Measurements from ENCODE around the gene NOP10. TPM values are rescaled to one million over a fixed set of nuclear protein-coding genes. Genes with fewer than 3 reads are reported as not detected.

Gene NOP10
- total RNA-seq, 1 experiment from 2014 or later, result 235 TPM

GRCh38 chr15:34358948-34359347 is 16.0 kb upstream of the NOP10 start:
- Histone ChIP-seq H3K18ac (ENCODE audit: insufficient read length, low read depth, low read length) (no peak overlapping the region), H3K56ac (ENCODE audit: insufficient read length, low read depth, low read length) (no peak overlapping the region), H3K23me2 (ENCODE audit: insufficient read length, low read depth, low read length, poor library complexity, severe bottlenecking) (no peaks in the 10 kb centered on the region), H3K9ac (ENCODE audit: extremely low read depth, insufficient read length, low read length) (no peak overlapping the region), H3K9me3 (ENCODE audit: control insufficient read depth, low read depth, low read length) (no peaks in the 10 kb centered on the region), H4K5ac (ENCODE audit: insufficient read length, low read depth, low read length) (no peak overlapping the region), H2AK5ac (ENCODE audit: insufficient read length, low read length) (no peak overlapping the region), H4K20me1 (ENCODE audit: control insufficient read depth, insufficient read depth, insufficient read length) (no peaks in the 10 kb centered on the region), H2BK15ac (ENCODE audit: low read depth, low read length) (no peak overlapping the region), H4K91ac (ENCODE audit: insufficient read length, low read depth, low read length) (no peak overlapping the region), H2AFZ (ENCODE audit: low read length) (no peak overlapping the region), H3K27me3 (ENCODE audit: insufficient read depth, low read length) (no peaks in the 10 kb centered on the region), H4K8ac (replicated peaks; ENCODE audit: insufficient read length, low read depth, low read length) (no peak overlapping the region), H3T11ph (ENCODE audit: low read length) (no peak overlapping the region), H2BK120ac (ENCODE audit: low read depth, low read length, poor library complexity, severe bottlenecking) (no peak overlapping the region), H3K27ac (ENCODE audit: insufficient read length, low read depth, low read length) (no peak overlapping the region), H3K4ac (ENCODE audit: low read depth, low read length) (no peak overlapping the region), H3K4me2 (ENCODE audit: insufficient read depth, insufficient read length, low read length) (no peak overlapping the region), H3K4me1 (ENCODE audit: insufficient read depth, low read length) (no peaks in the 10 kb centered on the region), H3K79me1 (ENCODE audit: insufficient read depth, low read depth, low read length, poor library complexity, severe bottlenecking) (no peaks in the 10 kb centered on the region), H3K79me2 (ENCODE audit: insufficient read depth, low read length) (no peaks in the 10 kb centered on the region), H2BK12ac (ENCODE audit: insufficient read length, low read depth, low read length) (no peak overlapping the region), H2BK20ac (ENCODE audit: low read depth, low read length, poor library complexity, severe bottlenecking) (no peak overlapping the region), H3K14ac (ENCODE audit: insufficient read depth, low read length) (no peak overlapping the region; the same call in 1 of the 2 replicates), H3K23ac (ENCODE audit: insufficient read length, low read depth, low read length) (no peak overlapping the region), H2BK5ac (ENCODE audit: insufficient read length, low read length) (no peak overlapping the region)
- Mint-ChIP-seq H3K4me1 (peaks cover 10 to 14% of the 10 kb centered on the region in 2 experiments), H3K4me3 (no peak overlapping the region), H3K27ac (no peak overlapping the region; a peak in 1 of 7 replicates), H3K9me3 (no peaks in the 10 kb centered on the region), H3K36me3 (ENCODE audit: insufficient read depth in 1 of 3, low read depth in 3 of 3) (peaks cover 33 to 83% (median 74%) of the 10 kb centered on the region in 3 experiments; a peak in 6 of 7 replicates), H3K27me3 (ENCODE audit: low read depth) (no peaks in the 10 kb centered on the region; the same call in 1 of the 2 replicates)
- DNase-seq, result no peak
- no CpG with 5 or more reads among the region's 4 CpGs for WGBS (ENCODE audit: extremely low coverage, insufficient read length, low lambda C conversion rate)
- TF ChIP-seq, protein P1, sequence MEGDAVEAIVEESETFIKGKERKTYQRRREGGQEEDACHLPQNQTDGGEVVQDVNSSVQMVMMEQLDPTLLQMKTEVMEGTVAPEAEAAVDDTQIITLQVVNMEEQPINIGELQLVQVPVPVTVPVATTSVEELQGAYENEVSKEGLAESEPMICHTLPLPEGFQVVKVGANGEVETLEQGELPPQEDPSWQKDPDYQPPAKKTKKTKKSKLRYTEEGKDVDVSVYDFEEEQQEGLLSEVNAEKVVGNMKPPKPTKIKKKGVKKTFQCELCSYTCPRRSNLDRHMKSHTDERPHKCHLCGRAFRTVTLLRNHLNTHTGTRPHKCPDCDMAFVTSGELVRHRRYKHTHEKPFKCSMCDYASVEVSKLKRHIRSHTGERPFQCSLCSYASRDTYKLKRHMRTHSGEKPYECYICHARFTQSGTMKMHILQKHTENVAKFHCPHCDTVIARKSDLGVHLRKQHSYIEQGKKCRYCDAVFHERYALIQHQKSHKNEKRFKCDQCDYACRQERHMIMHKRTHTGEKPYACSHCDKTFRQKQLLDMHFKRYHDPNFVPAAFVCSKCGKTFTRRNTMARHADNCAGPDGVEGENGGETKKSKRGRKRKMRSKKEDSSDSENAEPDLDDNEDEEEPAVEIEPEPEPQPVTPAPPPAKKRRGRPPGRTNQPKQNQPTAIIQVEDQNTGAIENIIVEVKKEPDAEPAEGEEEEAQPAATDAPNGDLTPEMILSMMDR (conservative IDR thresholded peaks at IDR 0.05), result no peak
